Retinal pigment epithelial cell (primary cell): Measurements from ENCODE around the gene PAPOLB.

ENCODE experiments used
- DNase-seq: peaks from one replicate; pipeline ENCODE4 v3.0.0-alpha.2; 2010; ENCODE audit warnings: low read depth
- H3K4me3 ChIP-seq: 2 replicates; pipeline ENCODE4 v1.5.1; 2011; ENCODE audit warnings: mild to moderate bottlenecking, low read length, control low read depth, moderate library complexity
- TF ChIP-seq, protein P1 (sequence below): conservative IDR thresholded peaks from 2 replicates; pipeline ENCODE4 v1.5.1; 2011; ENCODE audit warnings: low read depth, low read length, control low read depth, inconsistent platforms

Gene PAPOLB

DNA sequence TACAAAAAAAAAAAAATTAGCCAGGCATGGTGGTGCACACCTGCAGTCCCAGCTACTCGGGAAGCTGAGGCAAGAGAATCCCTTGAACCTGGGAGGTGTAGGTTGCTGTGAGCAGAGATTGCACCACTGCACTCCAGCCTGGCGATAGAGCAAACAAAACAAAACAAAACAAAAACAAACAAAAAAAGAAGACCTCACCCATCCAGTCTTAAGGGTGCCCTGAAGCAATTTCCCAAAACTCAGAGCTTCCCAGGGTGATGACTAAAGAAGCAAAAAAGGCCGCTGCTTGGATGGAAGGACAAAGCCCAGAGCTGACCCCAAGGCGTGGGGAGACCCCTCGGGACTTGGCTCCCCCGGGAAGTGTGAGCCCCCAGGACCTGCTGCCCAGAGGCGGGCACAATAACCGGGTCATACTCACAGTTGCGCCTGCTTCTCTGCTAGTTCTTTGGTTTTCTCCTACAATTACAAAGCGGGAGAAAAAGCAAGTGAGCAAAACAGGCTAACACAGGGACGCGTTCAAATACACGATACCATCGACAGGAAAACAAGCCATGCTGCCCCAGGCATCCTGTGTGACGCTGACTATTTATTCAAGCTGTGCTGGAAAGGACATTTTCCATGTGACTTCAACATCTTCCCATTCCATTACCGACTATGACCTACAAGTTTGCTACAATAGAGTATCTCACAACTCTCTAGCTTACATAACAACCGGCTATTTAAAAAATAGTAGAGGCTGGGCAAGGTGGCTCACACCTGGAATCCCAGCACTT lies 29.9 kb downstream of the PAPOLB start:
- DNase-seq: no peak
- no peak overlapping the region for H3K4me3 ChIP-seq
- TF ChIP-seq, protein P1, sequence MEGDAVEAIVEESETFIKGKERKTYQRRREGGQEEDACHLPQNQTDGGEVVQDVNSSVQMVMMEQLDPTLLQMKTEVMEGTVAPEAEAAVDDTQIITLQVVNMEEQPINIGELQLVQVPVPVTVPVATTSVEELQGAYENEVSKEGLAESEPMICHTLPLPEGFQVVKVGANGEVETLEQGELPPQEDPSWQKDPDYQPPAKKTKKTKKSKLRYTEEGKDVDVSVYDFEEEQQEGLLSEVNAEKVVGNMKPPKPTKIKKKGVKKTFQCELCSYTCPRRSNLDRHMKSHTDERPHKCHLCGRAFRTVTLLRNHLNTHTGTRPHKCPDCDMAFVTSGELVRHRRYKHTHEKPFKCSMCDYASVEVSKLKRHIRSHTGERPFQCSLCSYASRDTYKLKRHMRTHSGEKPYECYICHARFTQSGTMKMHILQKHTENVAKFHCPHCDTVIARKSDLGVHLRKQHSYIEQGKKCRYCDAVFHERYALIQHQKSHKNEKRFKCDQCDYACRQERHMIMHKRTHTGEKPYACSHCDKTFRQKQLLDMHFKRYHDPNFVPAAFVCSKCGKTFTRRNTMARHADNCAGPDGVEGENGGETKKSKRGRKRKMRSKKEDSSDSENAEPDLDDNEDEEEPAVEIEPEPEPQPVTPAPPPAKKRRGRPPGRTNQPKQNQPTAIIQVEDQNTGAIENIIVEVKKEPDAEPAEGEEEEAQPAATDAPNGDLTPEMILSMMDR: no peak

DNA sequence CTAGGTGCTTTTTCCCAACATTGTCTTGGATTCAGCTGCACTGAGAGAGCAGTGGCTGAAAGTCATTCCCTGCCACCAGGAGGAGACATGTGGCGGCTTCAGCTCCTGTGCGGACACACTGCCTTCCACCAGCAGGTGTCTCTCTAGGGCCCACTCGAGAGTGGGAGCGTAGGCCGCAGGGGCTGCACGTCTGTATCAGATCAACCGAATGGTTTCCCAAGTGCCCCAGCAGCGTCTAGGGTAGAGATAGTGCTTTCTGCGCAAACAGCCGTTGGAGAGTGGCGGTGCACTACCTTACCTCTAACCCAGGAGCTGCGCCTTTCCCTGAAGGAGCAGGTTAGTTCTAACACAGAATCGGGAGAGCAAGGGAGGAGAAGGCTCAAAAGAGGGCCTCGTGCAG lies 31.7 kb downstream of the PAPOLB start:
- no peak overlapping the region for H3K4me3 ChIP-seq
- TF ChIP-seq, protein P1: peak; percentile 98
- peak; percentile 16 for DNase-seq

DNA sequence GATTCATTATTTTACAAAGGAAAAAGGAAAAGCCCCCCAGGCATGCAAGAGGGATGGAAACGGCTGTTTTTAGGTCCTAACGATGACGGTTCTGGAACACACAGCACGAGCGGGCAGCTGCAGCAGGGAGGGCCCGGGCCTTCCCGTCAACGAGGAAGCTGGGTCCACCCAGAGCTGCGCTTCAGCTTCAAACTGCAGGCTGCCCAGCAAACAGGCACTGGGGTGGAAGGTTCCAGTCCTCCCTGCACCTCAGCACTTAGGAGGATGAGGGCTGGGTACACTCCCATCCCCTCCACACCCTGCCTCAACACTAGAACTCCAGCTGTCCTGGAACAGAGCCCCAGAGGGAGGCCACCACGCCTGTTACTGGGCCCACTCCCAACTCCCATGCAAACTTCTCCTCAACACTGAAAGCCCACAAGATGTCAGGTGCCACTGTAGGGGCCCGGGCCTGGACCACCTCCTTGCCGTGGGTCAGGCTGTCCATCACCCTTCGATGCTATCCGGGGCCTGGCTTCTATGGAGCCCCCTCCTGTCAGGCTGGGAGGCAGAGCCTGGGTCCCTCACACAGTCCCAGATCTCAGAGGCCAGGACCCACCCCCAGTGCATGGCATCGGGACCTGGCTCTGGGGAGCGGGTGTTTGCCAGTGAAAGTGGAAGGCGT lies 33.0 kb downstream of the PAPOLB start:
- TF ChIP-seq, protein P1: no peak

DNA sequence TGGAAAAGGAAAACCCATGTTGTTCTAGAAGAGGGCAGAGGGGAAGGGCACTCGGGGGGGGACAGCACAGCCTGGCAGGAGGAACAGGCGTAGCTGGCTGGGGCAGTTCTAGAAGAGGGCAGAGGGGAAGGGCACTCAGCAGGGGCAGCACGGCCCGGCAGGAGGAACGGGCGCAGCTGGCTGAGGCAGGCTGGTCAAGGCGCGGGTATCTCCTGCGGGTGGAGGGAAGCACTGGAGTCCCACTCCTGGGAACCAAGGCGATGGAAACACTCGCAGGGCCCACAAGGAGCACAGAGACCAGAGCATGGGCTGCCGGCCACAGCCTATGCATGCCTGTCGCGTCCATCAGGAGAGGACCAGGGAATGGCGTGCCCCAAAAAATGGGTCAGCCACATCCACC lies 36.7 kb downstream of the PAPOLB start:
- no peak for DNase-seq
- TF ChIP-seq, protein P1: no peak
- no peak overlapping the region for H3K4me3 ChIP-seq

More for the DNA sequence above, 33.0 kb downstream of the PAPOLB start:
- no peak for DNase-seq
- no peak overlapping the region for H3K4me3 ChIP-seq

DNA sequence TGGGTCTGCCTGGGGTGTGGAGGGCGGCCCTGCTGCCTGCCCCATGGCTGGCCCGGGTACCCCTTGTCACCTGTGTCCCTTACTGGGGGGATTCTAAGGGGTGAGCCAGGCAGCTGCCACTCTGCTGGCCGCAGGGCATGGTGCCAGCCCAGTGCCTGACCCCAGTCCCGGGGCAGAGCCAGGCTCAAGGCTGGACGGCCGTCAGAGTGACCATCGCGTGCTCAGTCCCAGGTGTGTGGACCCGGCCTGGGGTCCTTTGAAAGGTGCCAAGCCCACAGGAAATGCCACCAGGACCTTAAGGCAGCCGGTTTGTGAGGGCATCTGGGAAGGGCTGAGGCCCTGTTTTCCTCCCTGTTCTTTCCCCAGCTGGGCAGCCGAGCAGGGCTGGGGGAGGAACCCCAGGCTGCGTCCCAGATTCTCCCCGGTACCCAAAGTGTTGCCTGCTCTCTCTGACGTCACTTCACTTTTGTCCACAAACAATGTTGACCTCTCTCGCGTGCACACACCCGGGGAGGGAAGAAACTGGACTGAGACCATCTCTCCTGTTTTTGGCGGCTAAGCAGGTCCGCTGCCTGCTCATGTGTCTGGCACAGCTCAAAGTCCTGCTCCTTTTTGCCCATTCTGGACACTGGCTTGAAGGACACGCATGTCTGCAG lies 37.6 kb downstream of the PAPOLB start:
- no peak overlapping the region for H3K4me3 ChIP-seq
- TF ChIP-seq, protein P1: no peak
- no peak for DNase-seq

DNA sequence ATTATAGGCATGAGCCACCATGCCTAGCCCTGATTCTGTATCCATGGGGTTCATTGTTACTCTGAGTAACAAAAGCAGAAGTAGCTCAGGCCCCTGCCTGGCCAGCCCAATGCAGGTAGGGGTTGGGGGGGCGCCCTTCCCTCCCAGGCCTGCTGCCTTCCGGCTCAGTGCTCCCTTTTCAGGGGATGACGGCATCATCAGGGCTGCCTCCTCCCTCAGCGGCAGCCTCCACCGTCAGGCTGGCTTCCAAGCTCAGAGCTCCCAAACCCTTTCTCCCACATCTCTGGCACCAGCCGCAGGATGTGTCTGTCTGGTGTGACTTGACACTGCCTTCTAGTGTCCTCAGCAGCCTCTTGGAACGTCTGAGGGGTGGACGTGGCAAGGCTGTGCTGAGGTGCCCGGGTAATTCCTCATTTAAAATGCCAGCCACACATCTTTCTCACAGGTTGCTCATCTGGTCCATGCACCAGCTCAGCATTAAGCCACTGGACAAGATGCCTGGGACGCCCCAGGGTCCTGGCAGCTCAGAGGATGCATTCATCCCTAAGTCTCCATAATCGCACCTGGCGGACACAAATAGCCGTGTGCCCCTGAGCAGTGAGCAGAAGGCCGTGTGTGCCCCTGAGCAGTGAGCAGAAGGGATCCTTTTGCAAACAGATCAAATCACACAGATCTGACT lies 38.2 kb downstream of the PAPOLB start:
- DNase-seq: no peak
- TF ChIP-seq, protein P1: no peak

More for the DNA sequence above, 38.2 kb downstream of the PAPOLB start:
- H3K4me3 ChIP-seq: no peak overlapping the region
